AML-193 (cell line): ENCODE data around the gene ADGRL1.
"Not testable (repeated sequence)": the region's sequence is repeated elsewhere in the genome, so short reads cannot be mapped to it uniquely, and the experiment has no call there.

Experiments
- DNase-seq, 2 experiments: peaks; one replicate each; lab custom pipeline; 2025; lab: John Stamatoyannopoulos, UW

The ADGRL1 gene

DNA sequence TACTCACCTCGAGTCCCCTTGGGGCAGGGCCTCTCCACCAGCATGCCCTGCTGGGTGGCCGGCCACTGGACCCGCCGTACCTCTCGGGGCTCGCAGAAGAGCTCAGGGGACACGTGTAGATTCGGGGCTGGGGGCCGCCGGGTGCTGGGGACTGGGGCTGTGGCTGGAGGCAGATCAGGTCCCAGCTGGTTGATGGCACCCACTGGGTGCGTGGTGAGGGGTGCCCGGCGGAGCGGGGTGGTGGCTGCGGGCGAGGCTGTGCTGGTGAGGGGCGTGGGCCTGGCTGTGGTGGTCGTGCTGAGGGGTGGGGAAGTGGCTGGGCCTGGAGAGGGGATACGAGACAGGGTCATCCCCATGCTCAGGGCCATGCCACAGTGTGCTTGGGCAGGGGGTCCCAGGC lies 44.7 kb downstream of the ADGRL1 start:
- DNase-seq, result no peak

DNA sequence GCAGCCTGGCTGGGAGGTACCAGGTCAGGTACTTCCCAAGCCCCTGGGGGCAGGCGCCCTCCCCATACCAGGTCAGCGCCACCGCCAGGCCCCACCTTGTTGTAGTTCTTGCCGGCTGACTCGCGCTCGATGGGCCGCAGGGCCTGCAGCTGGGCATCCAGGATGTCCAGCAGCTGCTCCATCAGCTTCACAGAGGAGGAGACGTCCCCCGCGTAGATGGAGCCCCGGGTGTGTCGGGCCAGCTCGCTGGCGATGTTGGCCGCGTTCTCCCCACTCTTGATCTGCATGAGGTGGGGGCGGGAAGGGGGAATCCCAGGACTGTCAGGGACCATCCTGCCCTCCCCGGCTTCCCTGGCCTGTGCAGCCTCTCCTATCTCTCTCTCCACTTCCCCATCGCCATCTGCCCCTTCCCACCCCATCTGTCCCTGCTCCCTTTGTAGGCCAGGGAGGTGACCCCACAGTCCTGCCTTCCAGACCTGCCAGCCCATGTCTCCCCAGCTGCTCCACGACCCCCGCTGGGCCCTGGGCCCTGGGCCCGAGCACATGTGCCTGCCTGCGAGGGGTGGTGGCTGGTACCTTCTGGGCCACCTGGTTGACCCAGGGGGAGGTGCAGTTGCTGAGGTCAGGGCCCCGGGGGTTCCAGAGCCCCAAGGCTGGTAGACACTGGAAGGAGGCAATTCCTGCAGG lies 45.8 kb downstream of the ADGRL1 start:
- no peak for DNase-seq

DNA sequence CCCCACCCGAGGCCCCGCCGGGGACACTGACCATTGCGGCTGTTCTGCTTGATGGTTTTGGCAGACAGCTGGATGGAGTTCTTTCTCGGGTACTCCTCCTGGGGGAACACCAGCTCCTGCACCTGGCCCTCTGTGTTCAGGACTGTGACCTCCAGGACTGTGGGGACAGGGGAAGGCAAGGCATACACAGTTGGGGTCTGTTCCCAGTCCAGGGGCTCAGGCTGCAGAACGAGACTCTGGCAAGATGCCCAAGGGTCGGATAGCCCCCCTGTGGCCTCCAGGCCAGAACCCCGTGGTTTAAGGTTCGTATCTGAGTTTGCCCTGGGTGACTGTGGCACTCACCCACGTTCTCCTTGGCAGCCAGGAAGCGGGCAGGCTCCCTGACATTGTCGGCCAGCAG lies 46.9 kb downstream of the ADGRL1 start:
- DNase-seq, result no peak

- DNase-seq, result no peak
These were observed 47.5 kb downstream of the ADGRL1 start for GRCh38 chr19:14158276-14159023.

DNA sequence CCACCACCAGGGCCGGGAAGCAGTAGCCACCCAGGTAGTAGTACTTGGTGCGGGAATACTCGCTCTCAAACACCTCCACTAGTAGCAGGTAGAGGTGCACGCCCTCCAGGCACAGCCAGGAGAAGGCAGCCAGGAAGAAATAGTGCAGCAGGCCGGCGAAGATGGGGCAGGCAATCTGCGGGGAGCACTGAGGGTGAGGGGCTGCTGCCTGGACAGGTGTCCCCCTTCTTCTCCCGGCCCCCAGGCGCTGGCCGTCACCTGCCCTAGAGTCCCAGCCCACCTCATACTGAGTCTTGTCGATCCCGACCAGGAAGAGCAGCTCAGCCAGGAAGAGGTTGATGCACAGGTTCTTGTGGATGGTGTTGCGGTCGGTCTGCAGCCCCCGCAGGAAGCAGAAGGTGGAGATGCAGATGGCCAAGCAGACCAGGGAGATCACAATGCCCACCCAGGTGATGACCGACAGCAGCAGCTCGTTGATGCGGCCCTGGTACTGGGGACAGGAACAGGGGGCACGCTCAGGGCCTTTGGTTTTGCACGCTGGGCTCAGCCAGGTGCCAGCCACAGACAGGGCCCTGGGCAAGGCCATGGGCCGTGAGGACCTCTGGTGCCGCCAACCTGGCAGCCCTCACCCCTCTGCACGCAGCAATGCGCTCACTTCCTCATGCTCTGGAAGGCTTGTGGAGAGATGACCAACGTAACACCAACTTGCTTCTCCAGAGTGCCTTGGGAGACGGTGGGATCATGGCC lies 48.8 kb downstream of the ADGRL1 start:
- DNase-seq, result no peak

DNA sequence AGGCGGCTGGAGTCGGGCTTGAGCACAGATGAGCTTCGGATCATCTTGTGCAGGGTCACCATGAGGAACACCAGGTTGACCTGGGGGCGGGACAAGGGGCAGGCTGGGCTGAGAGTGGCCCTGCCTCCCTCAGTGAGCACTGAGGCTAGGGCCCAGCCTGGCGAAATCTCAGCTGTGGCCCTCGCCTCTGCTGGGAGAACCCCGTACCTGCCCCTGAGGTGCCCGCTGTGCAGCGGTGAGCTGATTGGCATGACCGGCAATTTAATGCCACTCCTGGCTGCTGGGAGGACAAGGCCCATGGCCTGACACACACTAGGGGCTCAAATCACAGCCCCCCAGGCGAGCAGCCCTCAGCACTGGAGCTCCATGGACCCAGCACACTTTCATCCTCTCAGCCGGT lies 49.8 kb downstream of the ADGRL1 start:
- DNase-seq, result no peak

GRCh38 chr19:14155371-14155770 lies 50.6 kb downstream of the ADGRL1 start:
- DNase-seq, result no peak

GRCh38 chr19:14152713-14153112 lies 53.3 kb downstream of the ADGRL1 start:
- no peak for DNase-seq

DNA sequence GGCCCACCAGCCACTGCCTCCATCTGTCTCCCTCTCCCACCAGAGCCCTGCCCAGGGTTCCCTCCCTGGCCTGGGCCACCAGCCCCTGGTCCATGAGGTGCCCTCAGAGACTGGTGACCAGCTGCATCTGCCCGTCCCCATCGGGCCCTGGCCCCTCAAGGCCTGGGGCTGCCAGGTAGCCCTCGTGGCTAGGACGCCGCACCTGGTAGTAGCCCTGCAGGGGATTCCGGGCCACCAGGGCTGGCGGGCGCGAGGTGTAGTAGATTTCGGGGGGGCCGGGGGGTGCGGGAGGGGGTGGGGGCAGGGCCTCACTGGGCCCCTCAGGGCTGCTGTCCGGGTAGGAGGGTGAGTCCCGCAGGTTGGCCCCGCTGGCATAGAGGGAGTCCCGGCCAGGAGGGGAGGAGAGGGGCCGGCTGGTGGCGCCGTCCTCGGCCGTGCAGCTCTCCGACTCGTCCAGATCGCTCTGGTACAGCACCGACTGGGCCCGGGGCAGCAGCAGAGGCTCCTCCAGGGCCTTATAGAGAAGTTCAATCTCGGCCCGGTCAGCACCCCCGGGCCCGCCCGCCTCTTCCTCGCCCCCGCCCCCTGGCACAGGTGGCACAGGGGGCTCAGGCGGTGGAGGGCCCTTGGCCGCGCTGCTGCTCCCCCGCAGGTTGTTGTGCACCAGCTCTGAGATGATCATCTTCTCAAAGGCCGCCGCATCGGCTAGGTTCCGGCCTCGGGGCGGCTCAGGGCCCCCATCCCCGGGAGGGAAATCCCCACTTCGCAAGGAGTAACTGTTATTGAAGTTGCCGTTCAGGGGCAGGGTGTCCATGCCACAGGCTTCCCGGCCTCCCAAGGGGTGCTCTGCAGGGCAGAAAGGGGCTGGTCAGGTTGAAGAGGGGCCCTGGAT lies 55.0 kb downstream of the ADGRL1 start:
- no peak for DNase-seq

GRCh38 chr19:14150041-14150769 lies 55.8 kb downstream of the ADGRL1 start:
- no peak for DNase-seq

DNA sequence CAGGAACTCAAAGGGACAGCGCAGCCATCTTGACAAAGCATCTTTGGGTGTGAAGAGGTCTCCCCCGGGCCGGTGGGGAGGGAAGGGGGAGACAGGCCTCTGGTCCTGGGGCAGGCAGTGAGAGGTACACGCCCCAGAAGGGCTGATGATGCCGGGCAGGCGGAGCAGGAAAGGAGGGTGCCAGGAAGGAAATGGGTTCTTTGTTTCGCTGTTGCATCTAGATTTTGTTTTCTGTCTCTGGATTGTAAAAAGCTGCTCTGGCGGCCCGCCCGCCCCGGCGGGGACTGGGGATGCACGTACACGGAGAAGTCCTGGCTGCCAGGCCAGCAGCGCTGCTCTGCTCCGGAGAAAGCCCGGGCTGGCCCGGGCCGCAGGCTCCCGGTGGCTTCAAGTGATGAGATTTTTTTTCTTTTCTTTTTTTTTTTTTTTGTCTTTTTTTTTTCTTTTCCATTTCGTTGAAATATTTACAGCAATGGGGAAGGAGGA lies 56.4 kb downstream of the ADGRL1 start:
- DNase-seq, result no peak

DNA sequence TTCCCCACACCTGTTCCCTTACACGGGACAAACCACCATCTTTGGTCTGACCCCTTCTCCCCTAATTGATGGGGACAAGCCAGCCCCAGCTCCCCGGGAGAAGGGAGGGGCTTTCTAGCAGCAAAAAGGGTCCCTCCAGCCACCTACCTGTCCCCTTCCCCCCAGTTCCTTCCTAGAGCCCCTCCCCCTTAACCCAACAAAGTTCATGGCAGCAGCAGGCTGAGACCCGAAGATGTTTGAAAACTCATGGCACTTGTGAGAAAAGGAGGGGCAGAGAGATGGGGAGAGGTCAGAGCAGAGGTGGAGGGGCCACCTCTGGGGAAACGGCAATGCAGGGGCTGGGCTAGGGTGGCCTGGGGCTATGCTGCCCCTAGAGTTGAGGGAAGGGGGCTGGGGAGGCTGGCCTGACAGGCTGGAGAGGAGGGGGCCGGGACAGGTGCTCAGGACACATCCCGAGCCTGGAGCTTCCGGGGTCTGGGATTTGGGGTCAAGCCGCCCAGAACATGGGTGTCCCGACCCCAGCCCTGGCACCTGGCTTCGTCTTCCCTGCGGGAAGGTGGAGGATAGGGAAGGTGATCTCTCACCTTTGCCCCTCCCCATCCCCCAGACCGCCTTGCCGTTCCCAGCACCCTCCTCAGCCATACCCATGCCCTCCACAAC lies 57.1 kb downstream of the ADGRL1 start:
- DNase-seq, result no peak

GRCh38 chr19:14147797-14148605 lies 58.0 kb downstream of the ADGRL1 start:
- DNase-seq, result peak in 1 of 2 experiments; percentile 13

DNA sequence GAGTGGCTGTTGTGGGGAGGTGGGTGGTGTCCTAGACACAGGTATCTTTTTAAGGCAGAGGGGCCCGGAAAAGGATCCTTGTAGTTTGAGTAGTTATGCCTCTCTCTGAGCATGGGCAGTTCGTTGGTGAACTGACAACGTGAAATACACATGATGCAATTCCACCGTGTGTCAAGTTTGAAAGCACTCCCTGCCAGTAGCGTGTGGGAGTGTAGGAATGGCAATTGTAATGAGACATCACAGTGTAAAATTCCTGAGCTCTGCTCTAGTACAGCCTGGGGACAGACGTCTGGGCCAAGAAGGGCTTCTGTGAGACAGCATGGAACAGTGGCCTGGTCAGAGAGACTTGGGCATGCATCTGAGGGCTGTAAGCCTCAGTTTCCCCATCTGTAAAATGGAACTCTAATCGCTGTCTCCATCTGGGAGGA lies 59.2 kb downstream of the ADGRL1 start:
- no peak for DNase-seq

- not testable (repeated sequence) for DNase-seq
These were observed 59.8 kb downstream of the ADGRL1 start for GRCh38 chr19:14146169-14146568.

- DNase-seq, result no peak
These were observed 60.6 kb downstream of the ADGRL1 start for GRCh38 chr19:14145381-14145780.

- DNase-seq, result no peak
These were observed 63.4 kb downstream of the ADGRL1 start for GRCh38 chr19:14142262-14143190.

DNA sequence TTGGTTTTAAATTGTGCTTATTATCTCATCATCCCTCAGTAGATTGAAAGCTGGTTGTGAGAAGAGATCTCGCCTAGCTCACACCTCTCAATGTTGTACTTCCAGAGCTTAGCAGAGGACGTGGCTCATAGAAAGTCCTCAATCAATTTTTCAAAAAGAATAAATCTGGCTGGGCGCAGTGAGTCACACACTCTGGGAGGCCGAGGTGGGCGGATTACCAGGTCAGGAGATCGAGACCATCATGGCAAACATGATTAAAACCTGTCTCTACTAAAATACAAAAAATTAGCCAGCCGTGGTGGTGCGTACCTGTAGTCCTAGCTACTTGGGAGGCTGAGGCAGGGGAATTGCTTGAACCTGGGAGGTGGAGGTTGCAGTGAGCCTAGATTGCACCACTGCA lies 64.9 kb downstream of the ADGRL1 start:
- DNase-seq, result no peak
